Sigmoid colon (tissue), 4 donors: Measurements from ENCODE around the gene SKAP1.

Experiments used
- CTCF ChIP-seq, 4 experiments: fragments of 450-650 bp in 3 of 4; fragments of 200-600 bp in 1 of 4; IDR thresholded peaks; one replicate each; pipeline ENCODE4 v1.5.1; 2016 to 2019; ENCODE audit warnings: antibody characterized with exemption in 4 of 4, mild to moderate bottlenecking in 3 of 4, moderate library complexity in 2 of 4
- POLR2A ChIP-seq, 2 donors: fragments of 450-650 bp; IDR thresholded peaks; one replicate each; pipeline ENCODE4 v1.6.1; 2016; ENCODE audit warnings: antibody characterized with exemption in 2 of 2, mild to moderate bottlenecking in 2 of 2, moderate library complexity in 2 of 2
- POLR2AphosphoS5 ChIP-seq, 4 donors: sonication (generic); formaldehyde crosslinking; IDR thresholded peaks; one replicate each; pipeline ENCODE4 v1.6.1; 2017; ENCODE audit warnings: antibody characterized with exemption in 4 of 4

DNA sequence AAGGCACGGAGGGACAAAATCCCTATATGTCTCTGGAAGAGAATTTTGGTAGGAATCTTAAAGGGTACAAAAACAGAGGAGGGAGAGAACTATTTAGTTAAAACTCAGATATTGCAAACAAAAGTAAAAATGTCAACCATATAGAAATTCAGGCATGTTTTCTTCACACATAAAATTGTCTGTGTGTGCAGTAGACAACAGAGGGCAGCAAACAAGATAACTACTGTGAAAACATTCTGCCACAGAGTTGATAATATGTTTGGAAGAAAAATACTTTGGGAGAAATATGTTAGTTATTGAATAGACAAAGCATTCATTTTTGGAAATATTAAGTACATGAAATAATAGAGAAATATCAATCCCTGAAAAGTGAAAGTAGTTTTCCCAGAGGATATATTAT is 266.2 kb downstream of the SKAP1 start:
- TF ChIP-seq POLR2AphosphoS5 (IDR thresholded peaks at IDR 0.05) (no peak), CTCF (IDR thresholded peaks at IDR 0.05) (no peak), POLR2A (IDR thresholded peaks at IDR 0.05) (no peak)
